ENCODE measurements around the gene WAPL. TPM values are rescaled to one million over a fixed set of nuclear protein-coding genes. Genes with fewer than 3 reads are reported as not detected.

Gene WAPL
- polyA plus RNA-seq, 1 of the 3 experiments (the other 2 are of a cell fraction), result 8.7 TPM

DNA sequence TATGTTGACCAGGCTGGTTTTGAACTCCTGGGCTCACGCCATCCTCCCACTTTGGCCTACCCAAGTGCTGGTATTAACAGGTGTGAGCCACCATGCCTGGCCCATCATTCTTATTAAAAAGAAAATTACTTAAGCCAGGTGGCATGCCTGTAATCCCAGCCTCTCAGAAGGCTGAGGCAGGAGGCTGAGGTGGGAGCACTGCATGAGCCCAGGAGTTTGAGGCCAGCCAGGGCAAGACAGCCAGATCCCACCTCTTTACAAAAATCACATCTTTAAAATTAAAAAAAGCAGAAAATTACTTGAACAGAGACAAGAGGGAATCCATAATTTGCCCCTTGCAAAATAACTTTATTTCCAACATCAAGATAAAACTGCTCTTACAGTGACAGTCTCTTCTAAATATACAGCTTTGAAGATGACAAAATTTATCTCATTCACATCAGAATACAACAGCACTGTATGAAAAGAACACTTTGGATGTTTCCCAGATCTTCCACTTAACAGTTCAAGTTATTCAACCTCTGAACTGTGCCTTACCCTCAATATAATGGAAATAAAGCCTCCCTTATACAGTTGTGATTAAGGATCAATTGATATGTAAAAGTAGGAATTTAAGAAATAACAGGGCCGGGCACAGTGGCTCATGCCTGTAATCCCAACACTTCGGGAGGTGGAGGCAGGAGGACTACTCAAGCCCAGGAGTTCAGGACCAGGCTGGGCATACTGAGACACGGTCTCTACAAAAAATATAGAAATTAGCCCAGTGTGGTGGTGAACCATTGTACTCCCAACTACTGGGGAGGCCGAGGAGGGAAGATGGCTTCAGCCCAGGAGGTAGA is 10.3 kb downstream of the WAPL start:
- Histone ChIP-seq H2AFZ (ENCODE audit: low read depth) (no peak overlapping the region), H4K20me1 (ENCODE audit: insufficient read depth) (peaks cover 91% of the 10 kb centered on the region), H3K27me3 (ENCODE audit: insufficient read depth) (no peaks in the 10 kb centered on the region), H3K9me3 (no peaks in the 10 kb centered on the region), H3K9ac (no peak overlapping the region), H3K36me3 (replicated peaks in 1 of 2; ENCODE audit: control insufficient read depth in 1 of 2, insufficient read depth in 2 of 2, low read length in 1 of 2) (peaks cover 9 to 41% of the 10 kb centered on the region in 2 experiments), H3K4me2 (no peak overlapping the region), H3K9me2 (no peaks in the 10 kb centered on the region), H3F3A (replicated peaks; ENCODE audit: insufficient read depth) (peaks cover 13% of the 10 kb centered on the region), H3K4me1 (ENCODE audit: control insufficient read depth in 1 of 2, insufficient read depth in 2 of 2, low read depth in 1 of 2, low read length in 1 of 2) (peaks cover 2 to 13% of the 10 kb centered on the region in 2 experiments; a peak in 3 of 4 replicates), H3K79me2 (ENCODE audit: insufficient read depth) (peaks cover 100% of the 10 kb centered on the region), H3K27ac (ENCODE audit: low read depth in 2 of 2, low read length in 1 of 2) (no peak overlapping the region), H3K4me3 (ENCODE audit: low read depth in 2 of 2, low read length in 1 of 2) (no peak overlapping the region)
- WGBS (ENCODE audit: low lambda C conversion rate), result 97% methylated on average over 5 of the region's 5 CpGs
- TF ChIP-seq, protein P1, sequence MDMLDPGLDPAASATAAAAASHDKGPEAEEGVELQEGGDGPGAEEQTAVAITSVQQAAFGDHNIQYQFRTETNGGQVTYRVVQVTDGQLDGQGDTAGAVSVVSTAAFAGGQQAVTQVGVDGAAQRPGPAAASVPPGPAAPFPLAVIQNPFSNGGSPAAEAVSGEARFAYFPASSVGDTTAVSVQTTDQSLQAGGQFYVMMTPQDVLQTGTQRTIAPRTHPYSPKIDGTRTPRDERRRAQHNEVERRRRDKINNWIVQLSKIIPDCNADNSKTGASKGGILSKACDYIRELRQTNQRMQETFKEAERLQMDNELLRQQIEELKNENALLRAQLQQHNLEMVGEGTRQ (IDR thresholded peaks at IDR 0.05; ENCODE audit: borderline replicate concordance, low read depth, low read length), result no peak
- TF ChIP-seq POLR2AphosphoS5 (IDR thresholded peaks at IDR 0.05; ENCODE audit: low read depth, low read length), result no peak
- TF ChIP-seq CHD2 (IDR thresholded peaks at IDR 0.05; ENCODE audit: low read length, partially characterized antibody), result no peak
- no peak for TF ChIP-seq TCF12 (IDR thresholded peaks at IDR 0.05)
- no peak for TF ChIP-seq MXI1 (IDR thresholded peaks at IDR 0.05; ENCODE audit: low read depth, low read length)
- TF ChIP-seq JUND (IDR thresholded peaks at IDR 0.05), result no peak
- no peak for TF ChIP-seq RAD21 (IDR thresholded peaks at IDR 0.05; ENCODE audit: low read length)
- TF ChIP-seq GABPA (IDR thresholded peaks at IDR 0.05; ENCODE audit: low read depth), result no peak
- no peak for TF ChIP-seq RFX5 (IDR thresholded peaks at IDR 0.05; ENCODE audit: low read length)
- TF ChIP-seq, protein P2, sequence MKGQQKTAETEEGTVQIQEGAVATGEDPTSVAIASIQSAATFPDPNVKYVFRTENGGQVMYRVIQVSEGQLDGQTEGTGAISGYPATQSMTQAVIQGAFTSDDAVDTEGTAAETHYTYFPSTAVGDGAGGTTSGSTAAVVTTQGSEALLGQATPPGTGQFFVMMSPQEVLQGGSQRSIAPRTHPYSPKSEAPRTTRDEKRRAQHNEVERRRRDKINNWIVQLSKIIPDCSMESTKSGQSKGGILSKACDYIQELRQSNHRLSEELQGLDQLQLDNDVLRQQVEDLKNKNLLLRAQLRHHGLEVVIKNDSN (IDR thresholded peaks at IDR 0.05; ENCODE audit: borderline replicate concordance, low read depth), result no peak
- TF ChIP-seq RXRA (IDR thresholded peaks at IDR 0.05; ENCODE audit: borderline replicate concordance, low read depth), result no peak
- TF ChIP-seq YY1 (IDR thresholded peaks at IDR 0.05; ENCODE audit: low read depth), result no peak
- TF ChIP-seq TEAD4 (IDR thresholded peaks at IDR 0.05; ENCODE audit: borderline replicate concordance, insufficient read depth), result no peak
- TF ChIP-seq, protein P3, sequence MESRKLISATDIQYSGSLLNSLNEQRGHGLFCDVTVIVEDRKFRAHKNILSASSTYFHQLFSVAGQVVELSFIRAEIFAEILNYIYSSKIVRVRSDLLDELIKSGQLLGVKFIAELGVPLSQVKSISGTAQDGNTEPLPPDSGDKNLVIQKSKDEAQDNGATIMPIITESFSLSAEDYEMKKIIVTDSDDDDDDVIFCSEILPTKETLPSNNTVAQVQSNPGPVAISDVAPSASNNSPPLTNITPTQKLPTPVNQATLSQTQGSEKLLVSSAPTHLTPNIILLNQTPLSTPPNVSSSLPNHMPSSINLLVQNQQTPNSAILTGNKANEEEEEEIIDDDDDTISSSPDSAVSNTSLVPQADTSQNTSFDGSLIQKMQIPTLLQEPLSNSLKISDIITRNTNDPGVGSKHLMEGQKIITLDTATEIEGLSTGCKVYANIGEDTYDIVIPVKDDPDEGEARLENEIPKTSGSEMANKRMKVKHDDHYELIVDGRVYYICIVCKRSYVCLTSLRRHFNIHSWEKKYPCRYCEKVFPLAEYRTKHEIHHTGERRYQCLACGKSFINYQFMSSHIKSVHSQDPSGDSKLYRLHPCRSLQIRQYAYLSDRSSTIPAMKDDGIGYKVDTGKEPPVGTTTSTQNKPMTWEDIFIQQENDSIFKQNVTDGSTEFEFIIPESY (IDR thresholded peaks at IDR 0.05; ENCODE audit: borderline replicate concordance, low read depth), result no peak
- ChIA-PET CTCF (no interaction called here), POLR2A (no interaction called here)
- DNase-seq, result no peak
